ENCODE data around the gene HIPK3.

DNA sequence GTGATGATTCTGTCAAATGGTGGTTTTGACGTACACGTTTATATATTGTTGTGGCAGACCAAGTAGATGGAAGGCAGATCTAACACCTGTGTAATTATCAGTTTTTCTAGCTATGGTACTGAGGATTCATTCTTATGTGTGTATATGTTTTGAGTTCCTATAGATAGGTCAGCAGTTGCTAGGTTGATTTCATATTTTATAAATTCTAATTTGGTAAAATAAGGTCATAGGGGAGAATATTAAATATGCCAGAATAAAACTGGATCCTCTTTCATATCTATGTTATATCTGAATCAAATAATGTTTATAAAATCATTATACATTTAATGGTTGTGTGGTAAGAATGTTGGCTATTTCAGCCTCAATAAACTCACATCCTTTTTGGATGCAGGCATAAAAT is 27.6 kb downstream of the HIPK3 start:
- TF ChIP-seq, protein P1, sequence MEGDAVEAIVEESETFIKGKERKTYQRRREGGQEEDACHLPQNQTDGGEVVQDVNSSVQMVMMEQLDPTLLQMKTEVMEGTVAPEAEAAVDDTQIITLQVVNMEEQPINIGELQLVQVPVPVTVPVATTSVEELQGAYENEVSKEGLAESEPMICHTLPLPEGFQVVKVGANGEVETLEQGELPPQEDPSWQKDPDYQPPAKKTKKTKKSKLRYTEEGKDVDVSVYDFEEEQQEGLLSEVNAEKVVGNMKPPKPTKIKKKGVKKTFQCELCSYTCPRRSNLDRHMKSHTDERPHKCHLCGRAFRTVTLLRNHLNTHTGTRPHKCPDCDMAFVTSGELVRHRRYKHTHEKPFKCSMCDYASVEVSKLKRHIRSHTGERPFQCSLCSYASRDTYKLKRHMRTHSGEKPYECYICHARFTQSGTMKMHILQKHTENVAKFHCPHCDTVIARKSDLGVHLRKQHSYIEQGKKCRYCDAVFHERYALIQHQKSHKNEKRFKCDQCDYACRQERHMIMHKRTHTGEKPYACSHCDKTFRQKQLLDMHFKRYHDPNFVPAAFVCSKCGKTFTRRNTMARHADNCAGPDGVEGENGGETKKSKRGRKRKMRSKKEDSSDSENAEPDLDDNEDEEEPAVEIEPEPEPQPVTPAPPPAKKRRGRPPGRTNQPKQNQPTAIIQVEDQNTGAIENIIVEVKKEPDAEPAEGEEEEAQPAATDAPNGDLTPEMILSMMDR (IDR thresholded peaks at IDR 0.05; ENCODE audit: borderline replicate concordance, extremely low read depth, low read length, poor library complexity, severe bottlenecking) = no peak
- TF ChIP-seq EZH2 (IDR thresholded peaks at IDR 0.05; ENCODE audit: borderline replicate concordance, low read depth, low read length, severe bottlenecking) = no peak
